ENCODE measurements around the gene NXPH2. TPM values are rescaled to one million over a fixed set of nuclear protein-coding genes. Genes with fewer than 3 reads are reported as not detected.

Gene NXPH2
- total RNA-seq, 1 donor from 2014 or later: not detected

- no peaks in the 10 kb centered on the region for H3K27me3 Mint-ChIP-seq (ENCODE audit: low read depth)
- H3K27ac Mint-ChIP-seq: no peak overlapping the region
- no peaks in the 10 kb centered on the region for H3K36me3 Mint-ChIP-seq (ENCODE audit: low read depth)
- DNase-seq (ENCODE audit: low spot score): no peak
- no peak overlapping the region for H3K4me3 Mint-ChIP-seq (ENCODE audit: low read depth)
- no peaks in the 10 kb centered on the region for H3K9me3 Mint-ChIP-seq
- H3K4me1 Mint-ChIP-seq (ENCODE audit: low read depth): peaks cover 2% of the 10 kb centered on the region
- intact Hi-C loops (cut with micrococcal nuclease): no loop called here
These were observed 61.8 kb downstream of the NXPH2 start for GRCh38 chr2:138718405-138718804.

GRCh38 chr2:138716183-138716582 lies 64.0 kb downstream of the NXPH2 start:
- Mint-ChIP-seq H3K27ac (no peak overlapping the region), H3K27me3 (ENCODE audit: low read depth) (no peaks in the 10 kb centered on the region), H3K36me3 (ENCODE audit: low read depth) (no peaks in the 10 kb centered on the region), H3K4me3 (ENCODE audit: low read depth) (no peak overlapping the region), H3K9me3 (no peaks in the 10 kb centered on the region), H3K4me1 (ENCODE audit: low read depth) (peaks cover 4% of the 10 kb centered on the region)
- intact Hi-C loops (cut with micrococcal nuclease): no loop called here
- no peak for DNase-seq (ENCODE audit: low spot score)

- no peak overlapping the region for H3K27ac Mint-ChIP-seq
- intact Hi-C loops (cut with micrococcal nuclease): no loop called here
These were observed 66.7 kb downstream of the NXPH2 start for GRCh38 chr2:138713504-138713903.

GRCh38 chr2:138713069-138713496 lies 67.1 kb downstream of the NXPH2 start:
- peaks cover 4% of the 10 kb centered on the region for H3K4me1 Mint-ChIP-seq (ENCODE audit: low read depth)
- no peaks in the 10 kb centered on the region for H3K27me3 Mint-ChIP-seq (ENCODE audit: low read depth)
- no peak overlapping the region for H3K27ac Mint-ChIP-seq
- no peaks in the 10 kb centered on the region for H3K9me3 Mint-ChIP-seq
- intact Hi-C loops (cut with micrococcal nuclease): no loop called here
- no peaks in the 10 kb centered on the region for H3K36me3 Mint-ChIP-seq (ENCODE audit: low read depth)
- no peak overlapping the region for H3K4me3 Mint-ChIP-seq (ENCODE audit: low read depth)
- no peak for DNase-seq (ENCODE audit: low spot score)

More at GRCh38 chr2:138713504-138713903, 66.7 kb downstream of the NXPH2 start:
- Mint-ChIP-seq H3K36me3 (ENCODE audit: low read depth) (no peaks in the 10 kb centered on the region), H3K4me1 (ENCODE audit: low read depth) (peaks cover 4% of the 10 kb centered on the region), H3K9me3 (no peaks in the 10 kb centered on the region), H3K4me3 (ENCODE audit: low read depth) (no peak overlapping the region), H3K27me3 (ENCODE audit: low read depth) (no peaks in the 10 kb centered on the region)
- no peak for DNase-seq (ENCODE audit: low spot score)

- no peak for DNase-seq (ENCODE audit: low spot score)
- H3K4me1 Mint-ChIP-seq (ENCODE audit: low read depth): peaks cover 2% of the 10 kb centered on the region
- H3K36me3 Mint-ChIP-seq (ENCODE audit: low read depth): no peaks in the 10 kb centered on the region
- H3K4me3 Mint-ChIP-seq (ENCODE audit: low read depth): no peak overlapping the region
- H3K27ac Mint-ChIP-seq: no peak overlapping the region
- no peaks in the 10 kb centered on the region for H3K27me3 Mint-ChIP-seq (ENCODE audit: low read depth)
- no peaks in the 10 kb centered on the region for H3K9me3 Mint-ChIP-seq
- intact Hi-C loops (cut with micrococcal nuclease): no loop called here
These were observed 67.8 kb downstream of the NXPH2 start for GRCh38 chr2:138712212-138712979.

GRCh38 chr2:138711812-138712211 lies 68.4 kb downstream of the NXPH2 start:
- H3K9me3 Mint-ChIP-seq: no peaks in the 10 kb centered on the region
- H3K36me3 Mint-ChIP-seq (ENCODE audit: low read depth): no peaks in the 10 kb centered on the region
- H3K4me3 Mint-ChIP-seq (ENCODE audit: low read depth): no peak overlapping the region
- H3K27me3 Mint-ChIP-seq (ENCODE audit: low read depth): no peaks in the 10 kb centered on the region
- no peak for DNase-seq (ENCODE audit: low spot score)
- peaks cover 2% of the 10 kb centered on the region for H3K4me1 Mint-ChIP-seq (ENCODE audit: low read depth)
- H3K27ac Mint-ChIP-seq: no peak overlapping the region
- intact Hi-C loops (cut with micrococcal nuclease): no loop called here

GRCh38 chr2:138708682-138709241 lies 71.4 kb downstream of the NXPH2 start:
- intact Hi-C loops (cut with micrococcal nuclease): no loop called here
- H3K4me3 Mint-ChIP-seq (ENCODE audit: low read depth): no peak overlapping the region
- no peaks in the 10 kb centered on the region for H3K36me3 Mint-ChIP-seq (ENCODE audit: low read depth)
- DNase-seq (ENCODE audit: low spot score): no peak
- H3K4me1 Mint-ChIP-seq (ENCODE audit: low read depth): peaks cover 2% of the 10 kb centered on the region
- H3K9me3 Mint-ChIP-seq: no peaks in the 10 kb centered on the region
- H3K27me3 Mint-ChIP-seq (ENCODE audit: low read depth): no peaks in the 10 kb centered on the region
- no peak overlapping the region for H3K27ac Mint-ChIP-seq

GRCh38 chr2:138707392-138708074 lies 72.7 kb downstream of the NXPH2 start:
- Mint-ChIP-seq H3K36me3 (ENCODE audit: low read depth) (no peaks in the 10 kb centered on the region), H3K4me1 (ENCODE audit: low read depth) (peaks cover 1% of the 10 kb centered on the region), H3K9me3 (no peaks in the 10 kb centered on the region), H3K4me3 (ENCODE audit: low read depth) (no peak overlapping the region), H3K27me3 (ENCODE audit: low read depth) (no peaks in the 10 kb centered on the region), H3K27ac (no peak overlapping the region)
- intact Hi-C loops (cut with micrococcal nuclease): no loop called here
- no peak for DNase-seq (ENCODE audit: low spot score)

GRCh38 chr2:138703242-138703641 lies 76.9 kb downstream of the NXPH2 start:
- Mint-ChIP-seq H3K4me1 (ENCODE audit: low read depth) (no peaks in the 10 kb centered on the region), H3K27me3 (ENCODE audit: low read depth) (no peaks in the 10 kb centered on the region), H3K27ac (no peak overlapping the region), H3K9me3 (no peaks in the 10 kb centered on the region), H3K36me3 (ENCODE audit: low read depth) (no peaks in the 10 kb centered on the region), H3K4me3 (ENCODE audit: low read depth) (no peak overlapping the region)
- no peak for DNase-seq (ENCODE audit: low spot score)
- intact Hi-C loops (cut with micrococcal nuclease): no loop called here

- no peaks in the 10 kb centered on the region for H3K9me3 Mint-ChIP-seq
- H3K27ac Mint-ChIP-seq: no peak overlapping the region
- no peaks in the 10 kb centered on the region for H3K36me3 Mint-ChIP-seq (ENCODE audit: low read depth)
- H3K4me1 Mint-ChIP-seq (ENCODE audit: low read depth): no peaks in the 10 kb centered on the region
- no peaks in the 10 kb centered on the region for H3K27me3 Mint-ChIP-seq (ENCODE audit: low read depth)
- intact Hi-C loops (cut with micrococcal nuclease): no loop called here
- H3K4me3 Mint-ChIP-seq (ENCODE audit: low read depth): no peak overlapping the region
- DNase-seq (ENCODE audit: low spot score): no peak
These were observed 79.5 kb downstream of the NXPH2 start for GRCh38 chr2:138700716-138701115.

- H3K4me3 Mint-ChIP-seq (ENCODE audit: low read depth): no peak overlapping the region
- intact Hi-C loops (cut with micrococcal nuclease): no loop called here
- no peak for DNase-seq (ENCODE audit: low spot score)
- no peak overlapping the region for H3K27ac Mint-ChIP-seq
- no peaks in the 10 kb centered on the region for H3K4me1 Mint-ChIP-seq (ENCODE audit: low read depth)
- H3K9me3 Mint-ChIP-seq: no peaks in the 10 kb centered on the region
- peaks cover 5% of the 10 kb centered on the region for H3K27me3 Mint-ChIP-seq (ENCODE audit: low read depth)
- no peaks in the 10 kb centered on the region for H3K36me3 Mint-ChIP-seq (ENCODE audit: low read depth)
These were observed 80.8 kb downstream of the NXPH2 start for GRCh38 chr2:138699421-138699820.

- Mint-ChIP-seq H3K4me3 (ENCODE audit: low read depth) (no peak overlapping the region), H3K27me3 (ENCODE audit: low read depth) (peaks cover 5% of the 10 kb centered on the region), H3K27ac (no peak overlapping the region), H3K4me1 (ENCODE audit: low read depth) (no peaks in the 10 kb centered on the region), H3K36me3 (ENCODE audit: low read depth) (no peaks in the 10 kb centered on the region), H3K9me3 (no peaks in the 10 kb centered on the region)
- no peak for DNase-seq (ENCODE audit: low spot score)
- intact Hi-C loops (cut with micrococcal nuclease): no loop called here
These were observed 81.8 kb downstream of the NXPH2 start for GRCh38 chr2:138698428-138698827.

- no peak for DNase-seq (ENCODE audit: low spot score)
- Mint-ChIP-seq H3K4me3 (ENCODE audit: low read depth) (no peak overlapping the region), H3K36me3 (ENCODE audit: low read depth) (no peaks in the 10 kb centered on the region), H3K27ac (no peak overlapping the region), H3K9me3 (no peaks in the 10 kb centered on the region), H3K27me3 (ENCODE audit: low read depth) (peaks cover 5% of the 10 kb centered on the region), H3K4me1 (ENCODE audit: low read depth) (peaks cover 17% of the 10 kb centered on the region)
- intact Hi-C loops (cut with micrococcal nuclease): no loop called here
These were observed 88.5 kb downstream of the NXPH2 start for GRCh38 chr2:138691667-138692066.
